Measurements from ENCODE around the gene TJP2. TPM values are rescaled to one million over a fixed set of nuclear protein-coding genes. Genes with fewer than 3 reads are reported as not detected.

The TJP2 gene
- polyA plus RNA-seq (2013, experiment 1 of 2): 14.6 TPM
- 13.8 TPM for polyA plus RNA-seq (2013, experiment 2 of 2)

- peak within 1 kb of the TSS; percentile 81 for H2BK15ac ChIP-seq (ENCODE audit: low read depth, poor library complexity, severe bottlenecking)
- no peaks in the 10 kb centered on the region for H3K27me3 ChIP-seq (ENCODE audit: control insufficient read depth in 1 of 2, insufficient read depth in 1 of 2, low read length in 2 of 2)
- no peak within 1 kb of the TSS for H2BK5ac ChIP-seq (ENCODE audit: low read depth, low read length, poor library complexity, severe bottlenecking)
- peak within 1 kb of the TSS in 1 of 2 experiments; percentile 73 for H3K4ac ChIP-seq (ENCODE audit: low read depth in 1 of 2, low read length in 2 of 2)
- H4K91ac ChIP-seq (ENCODE audit: low read length): peak within 1 kb of the TSS; percentile 89
- H3K9me3 ChIP-seq (ENCODE audit: control insufficient read depth, low read length): no peaks in the 10 kb centered on the region
- peak within 1 kb of the TSS; percentile 90 for H3K4me2 ChIP-seq (ENCODE audit: low read length, poor library complexity, severe bottlenecking)
- H2BK120ac ChIP-seq (ENCODE audit: low read depth, low read length): peak within 1 kb of the TSS; percentile 94
- H3K23ac ChIP-seq (ENCODE audit: low read length in 2 of 2): peak within 1 kb of the TSS in 1 of 2 experiments; percentile 98
- peak within 1 kb of the TSS; percentile 64 to 97 for H3K18ac ChIP-seq (ENCODE audit: low read depth in 1 of 2, low read length in 2 of 2)
- peak within 1 kb of the TSS; percentile 69 for H4K8ac ChIP-seq (ENCODE audit: low read length)
- H3K14ac ChIP-seq (ENCODE audit: low read length in 2 of 2): peak within 1 kb of the TSS in 1 of 2 experiments; percentile 89
- H3K9ac ChIP-seq (ENCODE audit: low read length): peak within 1 kb of the TSS; percentile 88
- peak within 1 kb of the TSS; percentile 39 for H3K27ac ChIP-seq (ENCODE audit: low read length, poor library complexity, severe bottlenecking)
- H3K4me1 ChIP-seq (ENCODE audit: control insufficient read depth, insufficient read depth, low read depth, low read length): peaks cover 8% of the 10 kb centered on the region
- H2BK12ac ChIP-seq (ENCODE audit: low read length in 2 of 2): peak within 1 kb of the TSS; percentile 11 to 87
- H2AFZ ChIP-seq (ENCODE audit: low read depth, low read length): peak within 1 kb of the TSS; percentile 93
- H3K79me1 ChIP-seq (replicated peaks; ENCODE audit: low read length, poor library complexity, severe bottlenecking): peaks cover 22% of the 10 kb centered on the region
- peak within 1 kb of the TSS; percentile 76 to 88 for H3K4me3 ChIP-seq (ENCODE audit: insufficient read depth in 1 of 2, low read depth in 1 of 2, low read length in 2 of 2)
- under 1% methylated on average over 62 of the region's 93 CpGs for WGBS
- peak; percentile 83 for DNase-seq
- H2AK5ac ChIP-seq (ENCODE audit: low read length, severe bottlenecking): no peak within 1 kb of the TSS
- H3K36me3 ChIP-seq (ENCODE audit: control insufficient read depth in 1 of 2, insufficient read depth in 2 of 2, low read depth in 1 of 2, low read length in 2 of 2): no peaks in the 10 kb centered on the region
These were observed at the start of gene TJP2 for GRCh38 chr9:69173891-69174615. TJP2 (plus strand) TSS chr9:69174277; CDS start chr9:69174373, 96 bp downstream.

- peak overlapping the region; percentile 29 for H2BK15ac ChIP-seq (ENCODE audit: low read depth, poor library complexity, severe bottlenecking)
These were observed 43.3 kb upstream of the TJP2 start for GRCh38 chr9:69130456-69131441.

GRCh38 chr9:69131682-69132081, 42.4 kb upstream of the TJP2 start:
- peak overlapping the region; percentile 55 for H4K8ac ChIP-seq (ENCODE audit: low read length)
- H2BK12ac ChIP-seq (ENCODE audit: low read length in 2 of 2): no peak overlapping the region
- H3K27me3 ChIP-seq (ENCODE audit: control insufficient read depth in 1 of 2, insufficient read depth in 1 of 2, low read length in 2 of 2): peaks cover 0 to 10% of the 10 kb centered on the region in 2 experiments
- H2BK15ac ChIP-seq (ENCODE audit: low read depth, poor library complexity, severe bottlenecking): no peak overlapping the region
- H3K9ac ChIP-seq (ENCODE audit: low read length): peak overlapping the region; percentile 10
- H3K23ac ChIP-seq (ENCODE audit: low read length in 2 of 2): no peak overlapping the region
- H2BK120ac ChIP-seq (ENCODE audit: low read depth, low read length): no peak overlapping the region
- H2BK5ac ChIP-seq (ENCODE audit: low read depth, low read length, poor library complexity, severe bottlenecking): no peak overlapping the region
- H3K9me3 ChIP-seq (ENCODE audit: control insufficient read depth, low read length): no peaks in the 10 kb centered on the region
- peaks cover 25% of the 10 kb centered on the region for H3K4me1 ChIP-seq (ENCODE audit: control insufficient read depth, insufficient read depth, low read depth, low read length)
- no peak overlapping the region for H2AK5ac ChIP-seq (ENCODE audit: low read length, severe bottlenecking)
- 0% methylated on average over 1 of the region's 1 CpG for WGBS
- no peak overlapping the region for H3K4me2 ChIP-seq (ENCODE audit: low read length, poor library complexity, severe bottlenecking)
- H3K14ac ChIP-seq (ENCODE audit: low read length in 2 of 2): no peak overlapping the region
- H3K4me3 ChIP-seq (ENCODE audit: insufficient read depth in 1 of 2, low read depth in 1 of 2, low read length in 2 of 2): peak overlapping the region in 1 of 2 experiments; percentile 29
- peak overlapping the region; percentile 58 for H3K27ac ChIP-seq (ENCODE audit: low read length, poor library complexity, severe bottlenecking)
- no peak overlapping the region for H2AFZ ChIP-seq (ENCODE audit: low read depth, low read length)
- peak overlapping the region in 1 of 2 experiments; percentile 82 for H3K18ac ChIP-seq (ENCODE audit: low read depth in 1 of 2, low read length in 2 of 2)
- H3K79me1 ChIP-seq (replicated peaks; ENCODE audit: low read length, poor library complexity, severe bottlenecking): peaks cover 22% of the 10 kb centered on the region
- peak overlapping the region; percentile 25 for H4K91ac ChIP-seq (ENCODE audit: low read length)
- peak; percentile 97 for DNase-seq
- H3K36me3 ChIP-seq (ENCODE audit: control insufficient read depth in 1 of 2, insufficient read depth in 2 of 2, low read depth in 1 of 2, low read length in 2 of 2): peaks cover 0 to 6% of the 10 kb centered on the region in 2 experiments
- H3K4ac ChIP-seq (ENCODE audit: low read depth in 1 of 2, low read length in 2 of 2): no peak overlapping the region

More at GRCh38 chr9:69130456-69131441, 43.3 kb upstream of the TJP2 start:
- Histone ChIP-seq H3K9me3 (ENCODE audit: control insufficient read depth, low read length) (no peaks in the 10 kb centered on the region), H3K18ac (ENCODE audit: low read depth in 1 of 2, low read length in 2 of 2) (peak overlapping the region; percentile 78 to 93), H2AFZ (ENCODE audit: low read depth, low read length) (no peak overlapping the region), H2BK12ac (ENCODE audit: low read length in 2 of 2) (peak overlapping the region; percentile 65 to 86), H3K27me3 (ENCODE audit: control insufficient read depth in 1 of 2, insufficient read depth in 1 of 2, low read length in 2 of 2) (peaks cover 0 to 10% of the 10 kb centered on the region in 2 experiments), H3K4me2 (ENCODE audit: low read length, poor library complexity, severe bottlenecking) (peak overlapping the region; percentile 19), H3K79me1 (replicated peaks; ENCODE audit: low read length, poor library complexity, severe bottlenecking) (peaks cover 19% of the 10 kb centered on the region), H3K9ac (ENCODE audit: low read length) (peak overlapping the region; percentile 10), H3K4me3 (ENCODE audit: insufficient read depth in 1 of 2, low read depth in 1 of 2, low read length in 2 of 2) (peak overlapping the region in 1 of 2 experiments; percentile 29), H2BK5ac (ENCODE audit: low read depth, low read length, poor library complexity, severe bottlenecking) (no peak overlapping the region), H3K4me1 (ENCODE audit: control insufficient read depth, insufficient read depth, low read depth, low read length) (peaks cover 25% of the 10 kb centered on the region), H2BK120ac (ENCODE audit: low read depth, low read length) (peak overlapping the region; percentile 19), H4K8ac (ENCODE audit: low read length) (peak overlapping the region; percentile 41), H3K14ac (ENCODE audit: low read length in 2 of 2) (peak overlapping the region in 1 of 2 experiments; percentile 76), H3K27ac (ENCODE audit: low read length, poor library complexity, severe bottlenecking) (peak overlapping the region; percentile 50), H3K36me3 (ENCODE audit: control insufficient read depth in 1 of 2, insufficient read depth in 2 of 2, low read depth in 1 of 2, low read length in 2 of 2) (peaks cover 0 to 6% of the 10 kb centered on the region in 2 experiments), H3K23ac (ENCODE audit: low read length in 2 of 2) (no peak overlapping the region), H3K4ac (ENCODE audit: low read depth in 1 of 2, low read length in 2 of 2) (peak overlapping the region; percentile 50 to 56), H2AK5ac (ENCODE audit: low read length, severe bottlenecking) (peak overlapping the region; percentile 18), H4K91ac (ENCODE audit: low read length) (peak overlapping the region; percentile 67)
- DNase-seq: peak; percentile 93
- 57% methylated on average over 16 of the region's 16 CpGs for WGBS
